CD4-positive, alpha-beta T cell treated with Interleukin-17A for 1 hour (primary cell): ENCODE results near the gene PHF21A.

Experiments
- DNase-seq: peaks from one replicate; pipeline ENCODE4 v3.0.0-alpha.2; 2020

Gene PHF21A

DNA sequence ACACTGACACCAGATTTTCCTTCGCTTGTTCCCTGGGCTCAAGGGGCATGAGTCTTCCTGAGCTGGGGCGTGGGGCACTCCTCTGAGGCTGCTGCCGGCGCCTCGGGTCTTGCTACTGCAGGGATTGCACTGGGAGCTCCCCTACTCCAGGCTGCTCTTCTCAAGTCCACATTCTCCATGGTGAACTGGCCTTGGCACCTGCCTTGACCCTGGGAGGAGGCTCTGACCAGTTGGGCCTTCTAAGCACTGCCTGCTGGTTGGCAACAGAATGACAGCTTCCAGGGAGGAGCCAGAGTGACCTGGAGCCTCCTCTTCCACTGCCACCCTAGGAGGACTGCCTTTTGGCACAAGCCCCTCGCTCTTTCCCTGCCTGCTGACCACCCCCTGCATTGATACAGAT, 223.7 kb downstream of the PHF21A start:
- no peak for DNase-seq

GRCh38 chr11:45896422-45896984, 224.8 kb downstream of the PHF21A start:
- DNase-seq, result no peak

DNA sequence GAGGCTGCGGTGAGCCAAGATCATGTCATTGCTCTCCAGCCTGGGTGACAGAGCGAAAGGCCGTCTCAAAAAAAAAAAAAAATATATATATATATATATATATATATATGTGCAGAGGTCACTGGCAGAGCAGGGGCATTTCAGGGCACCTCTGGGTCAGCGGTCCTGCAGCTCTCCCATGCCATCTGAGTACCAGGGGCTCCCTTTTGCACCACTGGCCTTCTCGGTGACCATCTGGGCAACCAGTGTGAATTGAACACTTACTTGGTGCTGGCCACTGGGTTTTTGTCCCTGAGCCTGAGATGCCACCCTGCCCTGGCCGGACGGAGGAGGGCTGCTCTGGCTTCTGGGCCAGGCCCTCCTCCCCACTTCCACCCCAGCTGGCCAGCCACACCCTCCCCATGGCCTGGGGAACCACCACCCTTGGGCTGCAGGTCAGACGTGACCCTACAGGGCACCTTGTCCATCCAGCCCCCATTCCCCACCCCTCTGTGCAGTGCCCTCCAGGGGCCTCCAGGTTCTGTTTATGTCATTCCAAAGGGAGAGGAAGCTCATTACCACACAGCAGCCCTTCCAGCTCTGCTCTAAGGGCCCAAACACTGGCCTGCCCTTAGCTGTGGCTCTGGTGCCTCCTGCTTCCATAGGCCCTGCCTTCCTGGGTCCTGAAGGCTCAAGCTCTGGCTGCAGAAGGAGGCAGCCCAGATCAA, 225.5 kb downstream of the PHF21A start:
- no peak for DNase-seq

DNA sequence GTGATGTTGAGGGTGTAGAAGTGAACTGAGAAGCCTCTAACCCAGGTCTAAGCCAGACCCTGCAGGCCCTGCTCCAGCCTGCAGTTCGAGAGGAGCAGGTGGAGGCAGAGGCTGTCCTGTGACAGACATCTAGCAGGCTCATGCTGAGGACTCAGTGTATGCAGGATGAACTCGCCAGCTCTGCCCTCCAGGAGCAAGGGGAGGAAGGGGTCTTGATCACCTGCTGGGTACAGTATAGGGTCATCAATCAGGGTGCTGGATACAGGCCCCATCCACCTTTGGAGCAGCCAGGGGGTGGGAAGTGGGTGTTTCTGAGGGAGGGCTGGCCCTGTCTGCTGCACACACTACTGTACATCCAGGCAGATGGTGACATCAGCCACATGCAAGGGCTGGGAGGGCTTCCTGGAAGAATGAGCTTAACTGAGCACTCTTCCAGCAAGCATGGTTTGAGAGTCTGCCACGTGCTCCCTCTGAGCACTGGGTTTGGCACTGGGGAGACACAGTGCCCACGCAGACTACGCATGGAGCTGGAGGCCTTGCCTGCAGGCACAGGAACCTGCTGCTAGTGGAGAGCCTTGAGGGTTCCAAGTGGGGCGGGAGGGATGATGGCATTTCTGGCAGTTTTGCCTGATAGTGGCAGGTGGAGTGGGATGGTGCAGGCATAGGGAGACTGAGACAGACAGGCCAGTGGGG, 226.6 kb downstream of the PHF21A start:
- no peak for DNase-seq

GRCh38 chr11:45892856-45893255, 228.4 kb downstream of the PHF21A start:
- no peak for DNase-seq

GRCh38 chr11:45890886-45891550, 230.2 kb downstream of the PHF21A start:
- no peak for DNase-seq

DNA sequence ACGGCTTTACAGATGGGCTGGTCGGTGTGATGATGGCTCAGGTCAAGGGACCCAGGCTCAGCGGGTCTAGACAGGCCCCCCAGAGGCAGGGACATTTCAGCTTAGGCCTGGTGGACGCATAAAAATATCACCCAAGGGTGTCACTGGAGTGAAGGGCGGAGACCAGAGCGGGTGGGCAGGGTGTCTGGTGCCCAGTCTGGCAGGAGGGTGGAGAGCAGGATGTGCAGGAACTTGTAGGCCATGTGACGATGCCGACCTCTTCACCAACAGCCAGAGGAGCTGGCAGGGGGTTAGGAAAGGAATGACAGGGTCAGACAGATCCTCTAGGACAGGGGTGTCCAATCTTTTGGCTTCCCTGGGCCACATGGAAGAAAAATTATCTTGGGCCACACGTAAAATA, 231.3 kb downstream of the PHF21A start:
- no peak for DNase-seq

DNA sequence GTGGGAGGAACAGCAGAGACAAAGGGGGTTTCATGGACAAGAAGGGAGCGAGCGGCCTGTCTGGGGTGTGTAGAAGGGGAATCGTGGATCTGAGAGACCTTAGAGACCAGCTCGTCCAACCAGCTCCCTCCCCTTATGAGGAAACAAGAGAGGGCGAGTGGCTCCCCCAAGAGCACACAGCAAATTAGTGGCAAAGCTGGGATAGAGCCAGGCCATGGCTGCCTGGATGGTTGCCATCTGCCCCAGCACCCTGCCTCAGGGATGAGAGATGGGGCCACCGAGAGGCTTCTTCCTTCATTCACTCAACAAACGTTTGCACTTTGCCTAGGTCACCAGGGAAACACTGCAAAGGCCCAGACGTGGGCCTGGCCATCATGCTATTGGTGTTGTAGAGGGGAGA, 231.7 kb downstream of the PHF21A start:
- DNase-seq, result no peak

DNA sequence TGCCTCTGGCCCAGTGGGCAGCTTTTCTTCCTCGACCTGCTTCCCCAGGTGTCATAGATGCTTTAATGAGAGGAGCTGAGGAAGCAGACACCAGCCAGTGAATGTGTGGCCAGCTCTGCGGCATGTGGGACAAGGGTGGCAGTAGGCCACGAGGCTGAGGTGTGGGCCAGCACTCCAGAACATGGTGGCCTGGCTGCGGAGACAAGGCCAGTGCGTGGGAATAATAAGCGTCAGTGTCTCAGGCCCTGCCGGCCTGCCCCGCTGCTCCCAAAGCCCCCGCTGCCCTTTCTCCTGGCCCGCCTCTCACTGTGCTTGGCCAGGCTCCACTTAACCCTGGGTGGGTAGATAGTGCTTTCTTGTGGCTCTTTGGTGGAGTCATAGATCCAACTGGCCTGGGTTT, 233.7 kb downstream of the PHF21A start:
- no peak for DNase-seq

DNA sequence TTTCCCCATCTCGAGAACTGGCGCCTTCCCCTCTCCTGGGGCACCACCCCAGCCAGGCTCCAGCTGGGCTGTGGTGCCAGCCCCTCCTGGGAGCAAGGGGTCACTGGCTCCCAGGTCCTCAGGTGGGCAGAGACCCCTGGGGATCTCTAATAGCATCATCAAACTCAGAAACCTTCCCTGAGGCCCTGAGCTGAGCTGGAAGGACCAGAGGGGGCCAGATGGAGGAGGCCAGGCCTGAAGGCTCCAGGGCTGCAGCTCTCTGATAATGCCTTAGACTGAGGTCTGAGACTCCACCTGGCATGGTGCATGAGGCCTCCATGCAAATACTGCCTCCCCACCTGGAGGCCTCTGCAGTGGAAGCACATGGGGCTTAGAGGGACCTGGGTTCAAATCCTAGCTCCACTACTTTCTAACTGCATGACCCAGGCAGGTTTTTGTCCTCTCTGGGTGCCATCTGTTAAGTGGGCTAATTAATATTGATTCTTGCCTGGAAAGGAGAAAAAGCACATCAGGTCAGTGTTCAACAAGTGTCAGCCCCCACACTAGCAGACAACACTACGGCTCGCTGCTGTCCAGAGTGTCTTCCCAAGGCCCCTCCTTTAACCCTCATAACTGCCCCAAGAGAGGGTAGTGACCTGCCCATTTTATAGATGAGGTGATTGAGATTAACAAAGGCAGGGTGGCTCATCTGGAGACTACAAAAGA, 234.3 kb downstream of the PHF21A start:
- no peak for DNase-seq

GRCh38 chr11:45885921-45886721, 235.1 kb downstream of the PHF21A start:
- DNase-seq, result no peak

DNA sequence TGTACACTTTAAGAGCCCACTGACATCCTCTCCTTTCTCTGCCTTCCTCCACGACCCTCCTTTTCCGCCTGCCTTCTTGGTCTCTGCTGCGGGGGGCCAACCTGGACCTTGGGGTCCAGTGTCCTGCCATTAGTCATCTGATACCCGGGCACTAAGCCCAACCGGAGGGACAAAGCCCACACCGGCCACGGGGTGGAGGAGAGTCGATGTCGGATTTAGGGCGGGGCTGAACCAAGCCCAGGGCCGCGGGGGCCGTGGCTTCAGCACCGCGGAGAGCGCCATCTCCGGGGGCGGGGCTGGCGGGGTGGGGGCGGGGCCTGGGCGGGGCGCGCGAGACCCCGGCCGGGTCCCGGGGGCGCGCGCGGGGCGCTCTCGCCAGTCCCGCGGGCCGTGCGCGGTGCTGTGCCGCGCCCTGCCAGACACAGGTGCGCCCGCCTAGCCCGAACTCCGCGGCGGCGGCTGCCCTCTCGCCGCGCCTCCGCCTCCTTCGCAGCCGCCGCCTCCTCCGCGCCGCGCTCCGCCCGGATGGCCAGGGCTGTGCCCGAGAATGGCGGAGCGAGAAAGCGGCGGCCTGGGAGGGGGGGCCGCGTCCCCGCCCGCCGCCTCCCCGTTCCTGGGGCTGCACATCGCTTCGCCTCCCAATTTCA, 235.9 kb downstream of the PHF21A start, which contains the start of gene MAPK8IP1:
TSS of gene MAPK8IP1 (plus strand) at position 378 of the 647 bp plus-strand sequence. CDS start at position 548, 170 bp downstream.
- DNase-seq, result peak; percentile 66

- DNase-seq, result no peak
Observed at GRCh38 chr11:45884596-45885185, 236.6 kb downstream of the PHF21A start.
